Measurements from ENCODE around the gene SPATS1.
A peak's percentile ranks its signal among the peaks of the same experiment; 100 is the strongest.
"Not testable (repeated sequence)": the region's sequence is repeated elsewhere in the genome, so short reads cannot be mapped to it uniquely, and the experiment has no call there.

SPATS1 gene

DNA sequence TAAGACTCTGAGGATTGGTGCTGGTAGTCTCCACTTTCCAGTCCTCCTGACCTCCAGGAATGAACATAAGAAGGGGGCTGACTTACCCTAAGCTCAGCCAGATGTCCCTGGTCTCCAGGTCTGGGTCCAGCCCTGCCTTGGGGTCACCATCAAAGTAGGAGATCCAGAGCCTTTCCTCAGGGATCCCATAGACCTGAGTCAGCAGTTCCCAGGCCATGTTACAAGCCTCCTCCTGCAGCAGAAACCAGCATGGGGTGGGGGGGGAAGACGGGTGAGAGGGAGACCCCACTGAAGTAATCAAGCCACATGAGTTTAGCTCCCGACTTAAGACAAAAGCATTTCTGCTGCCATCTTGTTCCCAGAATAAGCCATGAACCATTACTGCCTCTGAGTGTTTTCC lies 31.1 kb upstream of the SPATS1 start:
- DNase-seq, result no peak

DNA sequence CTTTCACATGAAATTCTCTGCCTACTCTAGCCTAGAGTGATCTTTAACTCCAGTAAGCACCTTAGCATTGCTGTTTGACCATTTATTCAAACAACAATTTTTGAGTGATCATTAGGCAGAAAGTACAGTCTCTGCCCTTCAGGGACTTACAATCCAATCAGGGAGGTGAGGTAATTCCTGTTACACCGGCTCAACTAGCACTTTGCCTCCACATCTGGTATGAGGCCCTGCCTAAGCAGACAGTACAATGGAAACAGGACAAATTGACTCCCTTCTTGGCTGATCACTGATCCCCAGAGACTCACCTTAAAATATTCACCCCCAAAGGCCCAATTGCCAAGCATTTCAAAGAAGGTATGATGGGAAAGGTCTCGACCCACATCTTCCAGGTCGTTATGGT lies 30.7 kb upstream of the SPATS1 start:
- DNase-seq, result no peak

GRCh38 chr6:44312901-44313788 lies 29.3 kb upstream of the SPATS1 start, which contains the start of gene AARS2:
TSS of gene AARS2 (minus strand) at chr6:44313347. CDS start at chr6:44313323, 24 bp downstream.
- peak; percentile 10 to 88 (median 68) for DNase-seq

- DNase-seq, result not testable (repeated sequence)
These were observed 27.8 kb upstream of the SPATS1 start for GRCh38 chr6:44314657-44315056.

GRCh38 chr6:44315516-44315915 lies 26.9 kb upstream of the SPATS1 start:
- DNase-seq, result no peak

- no peak for DNase-seq
These were observed 26.5 kb upstream of the SPATS1 start for GRCh38 chr6:44315951-44316350.

DNA sequence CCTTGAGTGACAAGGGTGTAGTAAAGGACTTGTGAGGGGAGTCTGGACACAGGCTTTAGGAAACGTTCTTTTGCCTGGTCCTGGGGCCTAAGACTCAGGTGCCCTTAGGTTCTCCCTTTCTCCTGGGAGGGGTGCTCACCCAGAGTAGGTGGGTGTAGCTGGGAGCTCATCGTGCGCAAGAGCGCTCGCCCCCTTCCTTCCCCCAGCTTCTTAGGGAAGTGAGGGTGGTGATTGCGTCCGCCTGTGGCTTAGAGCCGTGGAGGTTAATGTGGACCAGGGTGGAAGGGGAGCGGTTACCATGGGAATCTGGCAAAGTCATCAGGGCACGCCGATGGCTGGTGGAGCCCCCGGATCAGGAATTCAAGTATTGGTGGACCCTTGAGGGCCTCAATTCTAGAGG lies 26.0 kb upstream of the SPATS1 start:
- no peak for DNase-seq

GRCh38 chr6:44317136-44317631 lies 25.3 kb upstream of the SPATS1 start:
- not testable (repeated sequence) for DNase-seq

DNA sequence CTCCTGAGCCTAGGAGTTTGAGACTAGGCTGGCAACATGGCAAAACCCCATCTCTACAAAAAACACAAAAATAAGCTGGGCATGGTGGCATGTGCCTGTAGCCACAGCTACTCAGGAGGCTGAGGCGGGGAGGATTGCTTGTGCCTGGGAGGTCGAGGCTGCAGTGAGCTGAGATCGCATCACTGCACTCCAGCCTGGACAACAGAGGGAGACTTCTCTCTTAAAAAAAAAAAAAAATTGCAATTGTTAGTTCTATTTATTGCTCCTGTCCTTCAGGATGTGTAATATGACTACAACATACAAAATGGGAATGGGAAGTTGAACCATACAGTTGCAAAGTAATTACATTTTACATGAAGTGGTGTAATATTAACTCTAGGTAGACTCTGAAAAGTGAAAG lies 21.2 kb upstream of the SPATS1 start:
- DNase-seq, result no peak

- peak in 5 of 51 donors; percentile 2 to 33 (median 7) for DNase-seq
These were observed 15.4 kb upstream of the SPATS1 start for GRCh38 chr6:44327096-44327495.

DNA sequence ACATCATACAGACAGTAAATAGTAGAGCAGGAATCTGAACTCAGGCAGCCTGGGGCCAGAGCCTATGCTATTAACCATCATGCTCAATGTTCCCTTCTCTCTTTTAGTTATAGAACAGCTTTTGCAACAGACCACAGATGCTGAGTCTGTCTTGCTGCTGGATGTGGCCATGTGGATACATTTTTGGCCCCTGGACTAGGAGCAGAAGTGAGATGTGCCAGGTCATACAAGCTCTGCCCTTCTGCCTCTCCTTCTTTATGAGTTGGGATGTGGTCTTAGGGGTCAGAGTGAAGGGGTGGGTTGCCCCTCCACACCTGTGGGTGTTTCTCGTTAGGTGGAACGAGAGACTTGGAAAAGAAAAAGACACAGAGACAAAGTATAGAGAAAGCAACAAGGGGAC lies 14.7 kb upstream of the SPATS1 start:
- DNase-seq, result no peak

- DNase-seq, result not testable (repeated sequence)
These were observed 14.2 kb upstream of the SPATS1 start for GRCh38 chr6:44328203-44328602.

- no peak for DNase-seq
These were observed 12.6 kb upstream of the SPATS1 start for GRCh38 chr6:44329858-44330257.

GRCh38 chr6:44332585-44332984 lies 9.9 kb upstream of the SPATS1 start:
- DNase-seq, result no peak

DNA sequence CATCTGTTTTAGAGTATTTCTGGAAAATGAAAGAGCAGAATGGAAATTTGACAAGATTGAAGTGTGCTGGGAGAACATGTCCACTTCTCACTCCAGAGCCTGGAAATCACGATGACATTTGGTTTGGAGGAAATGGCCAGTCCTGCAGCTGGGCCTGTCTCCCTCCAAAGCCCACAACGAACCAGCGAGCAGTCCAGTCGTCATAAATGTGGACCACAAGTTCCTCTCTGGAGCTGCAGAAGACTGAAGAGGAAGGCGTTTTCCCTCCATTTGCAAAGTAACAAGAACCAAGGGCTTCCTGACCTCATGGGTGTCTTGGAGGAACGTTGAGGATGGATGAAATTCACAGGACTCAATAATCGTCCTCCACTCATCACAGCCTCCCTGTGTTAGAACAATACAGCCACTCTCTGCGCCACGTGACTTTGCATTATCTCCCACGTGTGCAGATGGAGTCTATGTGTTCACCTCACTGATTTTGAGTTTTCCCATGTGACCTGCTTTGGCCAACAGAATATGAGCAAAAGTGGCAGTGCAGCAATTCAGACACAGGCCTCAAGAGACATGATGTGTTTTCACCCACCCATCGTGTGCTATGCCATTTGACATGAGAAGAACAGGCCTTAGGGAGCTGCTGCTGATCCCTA lies 9.1 kb upstream of the SPATS1 start:
- no peak for DNase-seq

DNA sequence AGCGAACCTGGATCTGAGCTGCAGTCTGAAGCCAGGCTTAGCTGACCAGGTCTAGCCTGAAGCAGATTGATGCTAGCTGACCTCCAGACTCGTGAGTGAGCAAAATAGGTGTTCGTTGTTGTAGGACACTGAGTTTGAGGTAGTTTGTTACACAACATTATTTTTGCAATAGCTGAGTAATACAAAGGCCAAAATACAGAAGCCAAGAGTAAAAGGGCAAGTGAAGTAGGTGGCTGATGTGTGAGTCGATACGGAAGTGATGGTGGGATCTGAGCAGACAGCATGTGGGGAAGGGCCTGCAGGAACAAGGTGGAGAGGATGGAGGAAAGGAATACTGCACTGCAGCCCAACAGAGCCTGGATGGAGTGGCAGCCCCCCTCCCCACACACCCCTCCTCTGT lies 8.5 kb upstream of the SPATS1 start:
- no peak for DNase-seq

DNA sequence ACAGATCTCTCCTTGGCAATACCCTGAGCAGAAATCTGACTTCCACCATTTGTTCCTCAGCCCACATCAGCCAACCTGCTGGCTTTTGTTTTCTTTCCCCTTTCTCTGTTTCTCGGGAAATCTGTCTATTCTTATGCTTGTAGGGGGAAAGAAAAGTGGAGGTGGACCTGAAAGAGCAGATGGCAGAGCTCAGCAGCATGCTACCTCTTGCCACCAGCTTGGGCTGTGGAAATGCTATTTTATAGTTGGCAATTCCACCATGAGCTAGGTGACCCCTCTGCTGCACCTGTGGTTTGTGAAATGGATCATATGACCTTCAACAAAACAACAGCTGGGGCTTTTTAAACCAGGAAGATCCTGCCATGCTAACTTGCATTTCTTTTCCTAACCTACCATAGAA lies 6.8 kb upstream of the SPATS1 start:
- DNase-seq, result no peak

DNA sequence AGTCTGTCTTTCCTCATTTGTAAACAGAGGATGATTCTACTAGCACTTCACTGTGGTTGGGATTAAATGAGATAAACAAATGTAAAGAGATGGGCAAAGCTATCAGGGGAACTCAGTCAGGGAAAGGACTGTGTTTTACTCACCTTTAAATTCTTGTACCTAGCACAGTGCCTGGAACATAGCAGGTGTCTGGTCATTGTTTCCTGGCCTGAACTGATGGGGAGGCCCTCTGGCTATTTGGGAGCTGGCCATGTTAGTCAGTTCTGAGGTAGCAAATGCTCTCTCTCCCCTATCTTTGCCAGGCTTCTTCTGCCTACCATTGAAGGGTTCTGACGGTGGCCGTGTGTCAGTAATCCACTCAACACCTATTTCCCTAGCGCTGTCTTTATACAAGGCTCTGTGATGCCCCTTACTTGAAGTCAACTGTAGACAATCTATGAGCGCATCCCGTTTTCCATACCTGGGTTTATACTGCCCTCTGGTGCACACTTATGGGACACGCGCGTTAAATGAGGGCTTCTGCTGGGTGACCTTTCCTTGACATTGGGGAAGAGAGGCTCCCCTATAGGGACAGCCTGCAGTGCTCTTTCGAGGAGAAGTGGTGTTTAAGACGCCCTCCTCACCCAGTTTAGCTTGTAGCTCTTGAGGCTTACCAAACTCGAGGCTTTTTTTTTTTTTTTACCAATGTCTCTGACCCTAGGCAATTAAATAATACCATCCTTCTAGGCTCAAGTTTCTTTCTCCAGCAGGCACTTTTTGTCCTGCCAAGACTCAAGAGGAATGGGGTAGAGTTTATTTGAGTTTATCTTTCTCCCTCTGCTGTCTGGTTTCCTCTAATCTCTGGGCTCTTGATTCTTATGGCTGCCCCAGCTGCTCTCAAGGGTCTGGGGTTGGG lies 4.0 kb upstream of the SPATS1 start:
- DNase-seq, result peak in 38 of 51 donors; percentile 3 to 68 (median 26)

GRCh38 chr6:44339301-44339700 lies 3.1 kb upstream of the SPATS1 start:
- no peak for DNase-seq

DNA sequence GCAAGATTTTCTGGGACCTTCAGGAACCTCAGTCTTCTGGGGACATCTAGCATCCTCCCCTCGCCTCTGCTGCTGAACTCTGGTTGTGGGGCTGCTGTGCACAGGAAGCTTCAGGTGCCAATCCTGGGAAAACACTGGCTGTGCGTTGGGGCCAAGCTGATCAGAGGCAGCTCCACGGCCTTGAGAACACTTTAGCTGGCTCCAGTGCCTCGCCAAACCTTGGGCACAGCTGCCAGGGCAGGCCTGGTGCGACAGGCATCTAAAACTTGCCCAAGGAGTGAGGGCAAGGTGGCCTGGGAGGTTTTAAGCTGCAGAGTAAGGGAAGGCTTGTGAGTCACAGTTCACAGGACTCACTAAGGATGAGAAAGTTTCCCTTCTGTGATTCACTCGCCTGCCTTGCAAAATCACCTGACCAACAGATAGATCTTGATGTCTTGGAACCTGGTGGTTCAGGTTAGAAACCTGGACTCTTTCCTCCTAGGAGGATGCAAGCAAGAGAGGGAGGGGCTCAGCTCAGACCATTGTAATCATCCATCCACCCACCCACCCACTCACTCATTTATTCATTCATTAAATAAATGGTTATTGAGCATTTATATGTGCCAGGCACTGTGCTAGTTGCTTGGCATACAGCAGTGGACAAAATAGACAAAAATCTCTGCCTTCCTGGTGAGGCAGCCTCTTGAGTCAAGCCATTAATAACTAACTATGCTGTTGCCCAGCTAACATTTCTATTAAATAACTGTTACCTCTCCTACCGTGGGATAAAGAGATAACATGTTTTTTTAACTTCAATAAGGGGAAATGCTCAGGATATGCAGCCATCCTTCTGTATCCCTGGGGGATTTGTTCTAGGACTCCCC lies 2.5 kb upstream of the SPATS1 start:
- no peak for DNase-seq

All from hypothalamus (tissue), 51 donors.